SK-N-MC (cell line): ENCODE measurements around the gene MZB1.
"Not testable (repeated sequence)": the region's sequence is repeated elsewhere in the genome, so short reads cannot be mapped to it uniquely, and the experiment has no call there.

Experiments used
- DNase-seq: peaks from one replicate; pipeline ENCODE4 v3.0.0-alpha.2; 2011; ENCODE audit warnings: low read depth, low spot score
- H3K27ac ChIP-seq: fragments of 200-600 bp; sonication (generic); 2 replicates; pipeline ENCODE4 v1.5.1; 2016; ENCODE audit warnings: mixed run types
- H3K36me3 ChIP-seq: fragments of 200-600 bp; sonication (generic); 2 replicates; pipeline ENCODE4 v1.6.1; 2017; ENCODE audit warnings: antibody characterized with exemption, low read length, mixed read lengths; ENCODE audit not compliant: insufficient read depth
- H3K4me3 ChIP-seq: fragments of 200-600 bp; sonication (generic); 2 replicates; pipeline ENCODE4 v1.5.1; 2016
- H3K9ac ChIP-seq: fragments of 200-600 bp; sonication (generic); 2 replicates; pipeline ENCODE4 v1.8.0; 2017; ENCODE audit warnings: mixed run types, mixed read lengths; ENCODE audit not compliant: insufficient read length
- H3K9me3 ChIP-seq: fragments of 200-600 bp; sonication (generic); 2 replicates; pipeline ENCODE4 v1.6.1; 2017; ENCODE audit warnings: low read depth, mild to moderate bottlenecking, antibody characterized with exemption, low read length, moderate library complexity, mixed read lengths
- EZH2 ChIP-seq: fragments of 200-600 bp; sonication (generic); IDR thresholded peaks from one replicate; pipeline ENCODE4 v1.6.1; 2017; ENCODE audit warnings: antibody characterized with exemption
- FOXP2 ChIP-seq: optimal IDR thresholded peaks from 2 replicates; pipeline ENCODE3; 2011; ENCODE audit warnings: mild to moderate bottlenecking, moderate library complexity; ENCODE audit not compliant: insufficient read depth; ENCODE audit errors: extremely low read length, control extremely low read depth
- POLR2AphosphoS5 ChIP-seq: IDR thresholded peaks from 2 replicates; pipeline ENCODE4 v1.6.1; 2012; ENCODE audit warnings: mild to moderate bottlenecking, low read depth, low read length, borderline replicate concordance

MZB1 gene

GRCh38 chr5:139414581-139415130 is 24.9 kb upstream of the MZB1 start:
- Histone ChIP-seq H3K27ac (no peak overlapping the region; the same call in 1 of the 2 replicates), H3K4me3 (no peak overlapping the region), H3K9ac (no peak overlapping the region), H3K36me3 (no peaks in the 10 kb centered on the region), H3K9me3 (no peaks in the 10 kb centered on the region)
- no peak for DNase-seq
- TF ChIP-seq EZH2 (no peak), FOXP2 (no peak), POLR2AphosphoS5 (no peak)

GRCh38 chr5:139413963-139414362 is 24.2 kb upstream of the MZB1 start:
- no peak overlapping the region for H3K4me3 ChIP-seq
- no peak for TF ChIP-seq POLR2AphosphoS5
- TF ChIP-seq EZH2: no peak
- TF ChIP-seq FOXP2: no peak
- H3K36me3 ChIP-seq: no peaks in the 10 kb centered on the region
- no peak for DNase-seq
- no peak overlapping the region; the same call in 1 of the 2 replicates for H3K27ac ChIP-seq
- no peaks in the 10 kb centered on the region for H3K9me3 ChIP-seq
- H3K9ac ChIP-seq: no peak overlapping the region

DNA sequence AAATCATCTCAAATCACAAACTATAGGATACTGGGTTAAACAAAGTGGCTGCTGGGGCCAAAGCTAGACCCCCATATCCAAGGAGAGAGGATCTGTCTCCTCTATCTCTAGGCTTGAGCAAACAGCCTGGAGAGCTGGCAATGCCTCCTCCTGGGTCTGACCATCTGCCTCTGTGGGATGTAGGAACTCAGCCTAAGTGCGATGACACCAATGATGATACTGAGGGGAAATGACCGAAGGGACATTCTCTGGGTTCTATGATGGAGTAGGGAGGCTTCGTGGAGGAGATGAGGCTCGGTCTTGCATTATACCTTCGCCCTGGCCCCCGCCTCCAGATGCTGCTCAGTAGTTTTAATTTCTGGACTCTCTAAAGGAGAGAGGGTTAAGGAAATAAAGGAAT is 23.4 kb upstream of the MZB1 start:
- TF ChIP-seq EZH2: no peak
- TF ChIP-seq FOXP2: no peak
- no peak for TF ChIP-seq POLR2AphosphoS5
- H3K9ac ChIP-seq: no peak overlapping the region
- no peak overlapping the region for H3K27ac ChIP-seq
- no peak for DNase-seq
- H3K36me3 ChIP-seq: no peaks in the 10 kb centered on the region
- no peak overlapping the region for H3K4me3 ChIP-seq
- no peaks in the 10 kb centered on the region for H3K9me3 ChIP-seq

GRCh38 chr5:139410993-139411828 is 21.5 kb upstream of the MZB1 start:
- no peaks in the 10 kb centered on the region for H3K36me3 ChIP-seq
- no peak overlapping the region for H3K9ac ChIP-seq
- peak overlapping the region; percentile 16; the same call in 1 of the 2 replicates for H3K4me3 ChIP-seq
- H3K27ac ChIP-seq: no peak overlapping the region
- H3K9me3 ChIP-seq: no peaks in the 10 kb centered on the region
- DNase-seq: no peak
- TF ChIP-seq POLR2AphosphoS5: no peak
- TF ChIP-seq EZH2: no peak
- peak; percentile 52 for TF ChIP-seq FOXP2

GRCh38 chr5:139410121-139410992 is 20.6 kb upstream of the MZB1 start:
- no peaks in the 10 kb centered on the region for H3K9me3 ChIP-seq
- H3K9ac ChIP-seq: no peak overlapping the region
- H3K27ac ChIP-seq: no peak overlapping the region
- no peaks in the 10 kb centered on the region for H3K36me3 ChIP-seq
- no peak for DNase-seq
- TF ChIP-seq POLR2AphosphoS5 (no peak), FOXP2 (no peak), EZH2 (no peak)
- H3K4me3 ChIP-seq: no peak overlapping the region

DNA sequence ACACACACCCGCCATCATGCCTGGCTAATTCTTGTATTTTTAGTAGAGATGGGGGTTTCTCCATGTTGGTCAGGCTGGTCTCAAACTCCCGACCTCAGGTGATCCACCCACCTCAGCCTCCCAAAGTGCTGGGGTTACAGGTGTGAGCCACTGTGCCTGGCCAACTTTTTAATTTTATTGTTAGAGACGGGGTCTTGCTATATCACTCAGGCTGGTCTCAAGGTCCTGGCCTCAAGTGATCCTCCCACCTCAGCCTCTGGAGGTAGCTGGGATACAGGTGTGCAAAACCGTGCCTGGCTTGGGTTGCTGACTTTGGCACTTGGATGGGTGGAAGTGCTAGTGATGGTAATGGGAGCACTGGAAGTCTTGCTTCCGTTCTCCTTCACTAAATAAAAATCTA is 19.4 kb upstream of the MZB1 start:
- not testable (repeated sequence) for H3K9ac ChIP-seq, H3K36me3 ChIP-seq, DNase-seq, H3K27ac ChIP-seq, H3K4me3 ChIP-seq, H3K9me3 ChIP-seq

DNA sequence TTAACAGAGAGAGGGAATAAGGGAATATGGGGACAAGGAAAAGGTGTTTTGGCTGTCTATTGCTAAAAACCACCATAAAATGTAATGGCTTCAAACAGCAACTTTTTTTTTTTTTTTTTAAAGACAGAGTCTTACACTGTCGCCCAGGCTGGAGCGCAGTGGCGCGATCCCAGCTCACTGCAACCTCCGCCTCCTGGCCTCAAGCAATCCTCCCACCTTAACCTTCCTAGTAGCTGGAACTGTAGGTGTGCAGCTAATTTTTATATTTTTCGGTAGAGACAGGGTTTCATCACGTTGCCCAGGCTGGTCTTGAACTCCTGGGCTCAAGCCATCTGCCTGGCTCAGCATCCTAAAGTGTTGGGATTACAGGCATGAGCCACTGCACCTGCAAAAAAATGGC is 18.5 kb upstream of the MZB1 start:
- TF ChIP-seq POLR2AphosphoS5: no peak
- no peak for TF ChIP-seq FOXP2
- TF ChIP-seq EZH2: no peak
- no peak overlapping the region for H3K9ac ChIP-seq
- H3K27ac ChIP-seq: no peak overlapping the region
- no peak for DNase-seq
- H3K36me3 ChIP-seq: no peaks in the 10 kb centered on the region
- no peaks in the 10 kb centered on the region for H3K9me3 ChIP-seq
- H3K4me3 ChIP-seq: no peak overlapping the region

DNA sequence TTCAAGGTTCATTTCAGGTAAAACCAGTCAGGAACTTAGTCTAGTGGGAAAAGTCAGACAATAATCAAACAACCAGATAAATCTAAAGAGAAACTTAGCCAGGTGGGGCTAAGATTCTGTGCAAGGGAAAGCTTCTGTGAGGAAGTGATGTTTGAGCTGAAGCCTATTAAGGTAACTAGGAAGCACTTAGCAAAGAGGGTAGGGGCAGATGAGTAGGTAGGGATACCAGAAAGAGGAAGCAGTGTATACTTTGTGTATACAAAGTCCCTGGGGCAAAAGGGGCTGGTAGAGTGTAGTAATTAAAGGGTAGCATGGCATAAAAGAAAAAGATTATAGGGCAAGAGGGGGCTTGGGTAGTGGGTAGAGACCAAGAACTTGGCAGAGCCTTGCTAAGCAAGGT is 17.8 kb upstream of the MZB1 start:
- H3K9me3 ChIP-seq: no peaks in the 10 kb centered on the region
- no peaks in the 10 kb centered on the region for H3K36me3 ChIP-seq
- no peak overlapping the region for H3K9ac ChIP-seq
- H3K4me3 ChIP-seq: no peak overlapping the region
- DNase-seq: no peak
- no peak overlapping the region for H3K27ac ChIP-seq
- TF ChIP-seq POLR2AphosphoS5 (no peak), FOXP2 (no peak), EZH2 (no peak)

DNA sequence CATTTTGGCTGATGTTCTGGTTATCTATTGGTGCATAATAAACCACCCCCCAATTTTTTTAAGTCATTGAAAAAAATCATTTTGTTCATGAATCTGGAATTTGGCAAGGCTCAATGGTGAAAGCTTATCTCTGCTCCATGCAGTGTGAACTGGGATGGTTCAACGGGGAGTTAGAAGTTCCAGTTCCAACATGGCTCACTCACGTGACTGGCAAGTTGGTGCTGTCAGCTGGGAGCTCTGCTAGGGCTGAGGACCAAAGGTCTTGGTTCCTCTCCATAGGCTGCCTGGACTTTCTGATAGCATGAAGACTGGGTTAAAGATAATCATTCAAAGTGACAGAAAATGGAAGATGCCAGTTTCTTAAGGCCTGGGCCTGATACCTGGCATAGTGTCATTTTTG is 17.2 kb upstream of the MZB1 start:
- no peaks in the 10 kb centered on the region for H3K9me3 ChIP-seq
- no peak overlapping the region for H3K4me3 ChIP-seq
- H3K36me3 ChIP-seq: no peaks in the 10 kb centered on the region
- DNase-seq: no peak
- H3K9ac ChIP-seq: no peak overlapping the region
- no peak for TF ChIP-seq EZH2
- no peak for TF ChIP-seq FOXP2
- TF ChIP-seq POLR2AphosphoS5: no peak
- no peak overlapping the region for H3K27ac ChIP-seq
